ENCODE measurements around the gene VKORC1.

Gene VKORC1

DNA sequence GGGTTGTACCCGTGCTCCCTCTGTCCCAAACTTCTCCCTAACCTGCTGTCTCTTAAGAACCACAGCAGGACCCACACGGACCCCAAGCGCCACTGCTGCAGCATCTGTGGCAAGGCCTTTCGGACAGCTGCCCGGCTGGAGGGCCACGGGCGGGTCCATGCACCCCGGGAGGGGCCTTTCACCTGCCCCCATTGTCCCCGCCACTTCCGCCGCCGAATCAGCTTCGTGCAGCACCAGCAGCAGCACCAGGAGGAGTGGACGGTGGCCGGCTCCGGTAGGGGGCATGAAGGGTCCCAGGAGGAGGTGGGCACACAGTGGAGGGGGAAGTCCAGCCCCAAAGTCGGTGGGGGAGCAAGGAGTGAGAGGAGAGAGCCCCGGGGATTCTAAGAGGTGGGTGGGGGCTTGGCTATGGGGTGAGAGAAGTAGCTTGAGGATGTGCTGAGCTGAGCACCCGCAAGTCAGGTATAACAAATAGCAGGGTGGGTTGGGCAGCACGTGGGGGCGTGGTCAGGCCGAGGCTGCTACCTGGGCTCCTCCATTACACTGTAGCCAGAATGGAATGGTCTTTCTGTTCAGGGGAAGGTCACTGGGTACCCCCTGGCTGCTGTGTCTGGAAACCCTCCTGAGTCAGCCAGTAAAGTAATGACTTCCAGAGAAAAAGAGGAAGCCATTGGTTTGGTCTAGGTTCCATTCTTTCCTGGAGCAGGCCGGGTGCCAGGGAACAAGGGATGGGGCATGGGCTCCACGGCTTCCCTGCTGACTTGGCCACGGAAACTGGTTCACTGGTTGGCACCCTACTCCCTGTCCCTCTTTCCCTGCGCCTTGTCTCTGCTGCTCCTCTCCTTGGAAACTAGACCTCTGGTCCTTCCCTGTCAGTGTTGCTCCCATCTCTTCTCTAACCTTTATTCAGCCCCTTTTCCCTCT is 12.9 kb downstream of the VKORC1 start:
- DNase-seq = no peak

DNA sequence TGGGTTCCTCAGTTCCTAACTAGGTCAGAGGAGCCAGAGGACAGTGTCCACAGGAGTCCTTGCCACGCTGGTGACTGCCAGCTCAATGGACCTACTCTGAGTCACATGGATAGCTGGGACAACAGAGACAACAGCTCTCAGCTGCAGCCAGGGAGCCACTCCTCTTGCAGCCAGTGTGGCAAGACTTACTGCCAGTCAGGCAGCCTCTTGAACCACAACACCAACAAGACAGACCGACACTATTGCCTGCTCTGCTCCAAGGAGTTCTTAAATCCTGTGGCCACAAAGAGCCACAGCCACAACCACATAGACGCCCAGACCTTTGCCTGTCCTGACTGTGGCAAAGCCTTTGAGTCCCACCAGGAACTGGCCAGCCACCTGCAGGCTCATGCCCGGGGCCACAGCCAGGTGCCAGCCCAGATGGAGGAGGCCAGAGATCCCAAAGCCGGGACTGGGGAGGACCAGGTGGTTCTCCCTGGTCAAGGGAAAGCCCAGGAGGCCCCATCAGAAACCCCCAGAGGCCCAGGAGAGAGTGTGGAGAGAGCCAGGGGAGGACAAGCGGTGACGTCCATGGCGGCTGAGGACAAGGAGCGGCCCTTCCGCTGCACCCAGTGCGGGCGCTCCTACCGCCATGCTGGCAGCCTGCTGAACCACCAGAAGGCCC is 13.7 kb downstream of the VKORC1 start:
- DNase-seq = no peak

DNA sequence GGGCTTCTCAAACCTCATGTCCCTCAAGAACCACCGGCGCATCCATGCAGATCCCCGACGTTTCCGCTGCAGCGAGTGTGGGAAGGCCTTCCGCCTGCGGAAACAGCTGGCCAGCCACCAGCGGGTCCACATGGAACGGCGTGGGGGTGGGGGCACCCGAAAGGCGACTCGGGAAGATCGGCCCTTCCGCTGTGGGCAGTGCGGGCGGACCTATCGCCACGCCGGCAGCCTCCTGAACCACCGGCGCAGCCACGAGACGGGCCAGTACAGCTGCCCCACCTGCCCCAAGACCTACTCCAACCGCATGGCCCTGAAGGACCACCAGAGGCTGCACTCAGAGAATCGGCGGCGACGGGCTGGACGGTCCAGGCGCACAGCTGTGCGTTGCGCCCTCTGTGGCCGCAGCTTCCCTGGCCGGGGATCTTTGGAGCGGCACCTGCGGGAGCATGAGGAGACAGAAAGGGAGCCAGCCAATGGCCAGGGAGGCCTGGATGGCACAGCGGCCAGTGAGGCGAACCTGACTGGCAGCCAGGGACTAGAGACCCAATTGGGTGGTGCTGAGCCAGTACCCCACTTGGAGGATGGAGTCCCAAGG is 14.5 kb downstream of the VKORC1 start:
- DNase-seq = no peak

DNA sequence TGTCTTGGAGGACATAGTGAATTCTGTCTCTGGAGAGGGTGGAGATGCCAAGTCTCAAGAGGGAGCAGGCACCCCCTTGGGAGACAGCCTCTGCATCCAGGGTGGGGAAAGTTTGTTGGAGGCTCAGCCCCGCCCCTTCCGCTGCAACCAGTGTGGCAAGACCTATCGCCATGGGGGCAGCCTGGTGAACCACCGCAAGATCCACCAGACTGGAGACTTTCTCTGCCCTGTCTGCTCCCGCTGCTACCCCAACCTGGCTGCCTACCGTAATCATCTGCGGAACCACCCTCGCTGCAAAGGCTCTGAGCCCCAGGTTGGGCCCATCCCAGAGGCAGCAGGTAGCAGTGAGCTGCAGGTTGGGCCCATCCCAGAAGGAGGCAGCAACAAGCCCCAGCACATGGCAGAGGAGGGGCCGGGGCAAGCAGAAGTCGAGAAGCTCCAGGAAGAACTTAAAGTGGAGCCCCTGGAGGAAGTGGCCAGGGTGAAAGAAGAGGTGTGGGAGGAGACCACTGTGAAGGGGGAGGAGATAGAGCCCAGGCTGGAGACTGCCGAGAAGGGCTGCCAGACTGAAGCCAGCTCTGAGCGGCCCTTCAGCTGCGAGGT is 15.2 kb downstream of the VKORC1 start:
- no peak for DNase-seq

DNA sequence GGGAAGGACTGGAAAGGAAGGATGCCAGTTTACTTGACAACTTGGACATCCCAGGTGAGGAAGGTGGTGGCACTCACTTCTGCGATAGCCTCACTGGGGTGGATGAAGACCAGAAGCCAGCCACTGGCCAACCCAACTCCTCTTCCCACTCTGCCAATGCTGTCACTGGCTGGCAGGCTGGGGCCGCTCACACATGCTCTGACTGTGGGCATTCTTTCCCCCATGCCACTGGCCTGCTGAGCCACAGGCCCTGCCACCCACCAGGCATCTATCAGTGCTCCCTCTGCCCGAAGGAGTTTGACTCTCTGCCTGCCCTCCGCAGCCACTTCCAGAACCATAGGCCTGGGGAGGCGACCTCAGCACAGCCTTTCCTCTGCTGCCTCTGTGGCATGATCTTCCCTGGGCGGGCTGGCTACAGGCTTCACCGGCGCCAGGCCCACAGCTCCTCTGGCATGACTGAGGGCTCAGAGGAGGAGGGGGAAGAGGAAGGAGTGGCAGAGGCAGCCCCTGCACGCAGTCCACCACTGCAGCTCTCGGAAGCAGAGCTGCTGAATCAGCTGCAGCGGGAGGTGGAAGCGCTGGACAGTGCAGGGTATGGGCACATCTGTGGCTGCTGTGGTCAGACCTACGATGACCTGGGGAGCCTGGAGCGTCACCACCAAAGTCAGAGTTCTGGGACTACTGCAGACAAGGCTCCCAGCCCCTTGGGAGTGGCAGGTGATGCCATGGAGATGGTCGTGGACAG is 15.8 kb downstream of the VKORC1 start:
- DNase-seq = no peak

DNA sequence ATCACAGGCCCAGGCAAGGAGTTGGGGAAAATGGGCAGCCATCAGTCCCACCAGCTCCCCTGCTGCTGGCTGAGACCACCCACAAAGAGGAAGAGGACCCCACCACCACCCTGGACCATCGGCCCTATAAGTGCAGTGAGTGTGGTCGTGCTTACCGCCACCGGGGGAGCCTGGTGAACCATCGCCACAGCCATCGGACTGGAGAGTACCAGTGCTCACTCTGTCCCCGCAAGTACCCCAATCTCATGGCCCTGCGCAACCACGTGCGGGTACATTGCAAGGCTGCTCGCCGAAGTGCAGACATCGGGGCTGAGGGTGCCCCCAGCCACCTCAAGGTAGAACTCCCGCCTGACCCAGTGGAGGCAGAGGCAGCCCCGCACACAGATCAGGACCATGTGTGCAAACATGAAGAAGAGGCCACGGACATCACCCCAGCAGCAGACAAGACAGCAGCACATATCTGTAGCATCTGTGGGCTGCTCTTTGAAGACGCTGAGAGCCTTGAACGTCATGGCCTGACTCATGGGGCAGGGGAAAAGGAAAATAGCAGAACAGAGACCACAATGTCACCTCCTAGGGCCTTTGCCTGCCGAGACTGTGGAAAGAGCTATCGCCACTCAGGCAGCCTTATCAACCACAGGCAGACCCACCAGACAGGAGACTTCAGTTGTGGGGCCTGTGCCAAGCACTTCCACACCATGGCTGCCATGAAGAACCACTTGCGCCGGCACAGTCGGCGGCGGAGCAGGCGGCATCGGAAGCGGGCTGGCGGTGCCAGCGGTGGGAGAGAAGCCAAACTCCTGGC is 16.8 kb downstream of the VKORC1 start:
- DNase-seq = no peak

DNA sequence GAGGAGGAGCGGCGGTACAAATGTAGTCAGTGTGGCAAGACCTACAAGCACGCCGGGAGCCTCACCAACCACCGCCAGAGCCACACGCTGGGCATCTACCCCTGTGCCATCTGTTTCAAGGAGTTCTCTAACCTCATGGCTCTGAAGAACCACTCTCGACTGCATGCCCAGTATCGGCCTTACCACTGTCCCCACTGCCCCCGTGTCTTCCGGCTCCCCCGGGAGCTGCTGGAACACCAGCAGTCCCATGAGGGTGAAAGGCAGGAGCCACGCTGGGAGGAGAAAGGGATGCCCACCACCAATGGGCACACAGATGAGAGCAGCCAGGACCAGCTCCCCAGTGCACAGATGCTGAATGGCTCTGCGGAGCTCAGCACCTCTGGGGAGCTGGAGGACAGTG is 17.6 kb downstream of the VKORC1 start:
- no peak for DNase-seq

DNA sequence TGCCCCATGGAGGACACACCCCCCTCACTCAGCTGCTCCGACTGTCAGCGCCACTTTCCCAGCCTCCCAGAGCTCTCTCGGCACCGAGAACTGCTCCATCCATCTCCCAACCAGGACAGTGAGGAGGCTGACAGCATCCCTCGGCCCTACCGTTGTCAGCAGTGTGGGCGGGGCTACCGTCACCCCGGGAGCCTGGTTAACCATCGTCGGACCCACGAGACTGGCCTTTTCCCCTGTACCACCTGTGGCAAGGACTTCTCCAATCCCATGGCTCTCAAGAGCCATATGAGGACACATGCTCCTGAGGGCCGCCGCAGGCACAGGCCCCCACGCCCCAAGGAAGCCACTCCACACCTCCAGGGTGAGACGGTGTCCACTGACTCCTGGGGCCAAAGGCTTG is 18.3 kb downstream of the VKORC1 start:
- DNase-seq = no peak

DNA sequence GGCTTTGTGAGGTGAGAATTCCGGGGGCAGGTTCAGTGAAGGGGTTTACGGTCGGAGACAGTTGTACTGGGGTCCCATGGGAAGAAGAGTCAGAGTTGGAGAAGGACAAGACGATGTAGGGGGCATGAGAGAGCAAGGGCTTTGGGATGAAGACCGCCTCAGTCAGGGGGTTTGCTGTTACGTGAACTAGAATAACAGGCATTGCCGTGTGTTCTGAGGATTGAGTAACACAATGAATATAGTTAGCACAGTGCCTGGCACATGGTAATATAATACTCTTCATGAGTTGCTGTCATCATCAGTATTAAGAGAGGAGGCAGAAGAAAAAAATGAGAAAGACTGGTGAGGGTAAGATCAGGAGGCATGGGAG is 19.8 kb downstream of the VKORC1 start:
- no peak for DNase-seq

DNA sequence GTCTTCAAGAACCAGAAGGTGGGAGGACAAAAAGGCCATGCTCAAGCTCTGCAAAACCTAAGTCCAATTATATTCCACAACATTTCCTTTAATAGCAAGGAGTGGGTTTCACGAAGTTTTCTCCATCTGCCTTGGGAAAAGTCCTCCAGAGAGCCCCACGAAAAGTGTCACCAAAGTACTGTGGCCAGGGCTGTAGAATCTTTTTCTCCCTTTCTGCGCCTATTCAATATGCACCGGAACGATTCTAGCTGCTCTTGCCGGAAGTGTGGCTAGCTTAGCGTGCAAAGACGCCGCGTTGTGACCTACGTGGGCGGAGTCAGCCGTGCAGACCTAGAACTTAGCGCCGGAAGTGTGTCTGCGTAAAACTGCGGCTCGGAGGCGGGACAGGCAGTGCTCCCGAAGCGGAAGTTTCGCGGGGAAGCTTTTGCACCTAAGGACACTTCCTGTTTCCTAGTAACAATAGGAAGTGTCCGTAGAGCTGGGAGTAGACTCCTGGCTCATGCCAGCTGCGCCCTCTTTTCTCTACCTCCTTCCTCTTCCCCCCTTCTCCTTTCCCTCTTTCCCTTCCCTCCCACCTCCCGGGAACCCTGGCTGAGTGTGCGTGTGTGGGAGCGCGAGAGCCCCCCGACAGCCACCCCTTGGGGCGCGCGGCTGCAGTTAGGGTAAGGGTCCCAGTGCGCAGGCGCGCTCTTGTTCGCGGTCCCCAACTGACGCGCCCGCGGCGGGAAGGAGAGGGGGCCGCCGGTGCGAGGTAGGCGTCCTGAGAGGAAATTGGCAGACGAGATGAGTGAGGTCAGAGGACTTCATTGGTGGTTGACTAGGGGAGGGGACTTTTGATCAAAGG is 20.4 kb downstream of the VKORC1 start, which contains the start of the genes ZNF646 and ZNF668:
Gene ZNF646 (plus strand): TSS at position 453 of the 844 bp plus-strand sequence. CDS start 1,903 bp downstream, outside the sequence.
Gene ZNF668 (minus strand): TSS at position 271 of the 844 bp plus-strand sequence. CDS start 9,781 bp downstream, outside the sequence.
- peak; percentile 98 for DNase-seq

DNA sequence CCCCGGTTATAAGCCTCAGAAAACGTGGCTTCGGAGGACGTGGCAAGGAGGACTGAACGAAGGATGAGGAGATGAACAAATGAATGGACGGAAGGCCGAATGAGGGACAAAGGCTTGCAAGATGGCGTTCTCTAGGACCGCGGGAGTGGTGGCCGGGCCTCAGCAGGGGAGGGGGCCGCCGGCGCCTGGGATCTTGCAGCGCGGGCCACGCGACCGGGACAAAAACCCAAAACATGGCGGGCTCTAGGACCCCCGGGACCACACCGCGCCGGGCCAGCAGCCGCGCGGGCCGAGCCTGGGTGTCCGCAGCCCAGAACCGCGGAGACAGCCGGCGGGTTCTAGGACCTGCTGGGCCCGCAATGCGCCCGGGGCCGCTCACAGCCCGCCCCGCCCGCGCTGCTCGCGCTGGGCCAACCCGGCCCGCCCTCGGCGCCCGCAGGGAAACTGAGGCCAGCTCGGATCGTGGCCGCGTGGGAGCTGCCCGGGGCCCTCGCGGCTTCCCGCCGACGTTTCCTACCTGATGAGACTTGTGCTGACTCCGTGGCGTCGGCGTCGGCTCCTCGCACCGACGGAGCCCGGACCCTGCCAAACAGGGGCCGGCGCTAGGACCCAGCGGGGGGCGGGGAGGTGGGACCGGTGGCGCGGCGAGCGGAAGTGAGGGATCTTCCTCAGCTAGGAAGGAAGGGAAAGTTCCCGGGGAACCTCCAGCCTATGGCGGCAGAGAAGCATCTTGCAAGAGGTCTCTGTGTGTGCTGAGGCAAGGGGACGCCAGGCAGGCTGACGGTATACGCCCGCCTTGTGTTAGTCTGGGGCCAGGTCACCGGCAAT is 21.2 kb downstream of the VKORC1 start:
- peak; percentile 83 for DNase-seq

DNA sequence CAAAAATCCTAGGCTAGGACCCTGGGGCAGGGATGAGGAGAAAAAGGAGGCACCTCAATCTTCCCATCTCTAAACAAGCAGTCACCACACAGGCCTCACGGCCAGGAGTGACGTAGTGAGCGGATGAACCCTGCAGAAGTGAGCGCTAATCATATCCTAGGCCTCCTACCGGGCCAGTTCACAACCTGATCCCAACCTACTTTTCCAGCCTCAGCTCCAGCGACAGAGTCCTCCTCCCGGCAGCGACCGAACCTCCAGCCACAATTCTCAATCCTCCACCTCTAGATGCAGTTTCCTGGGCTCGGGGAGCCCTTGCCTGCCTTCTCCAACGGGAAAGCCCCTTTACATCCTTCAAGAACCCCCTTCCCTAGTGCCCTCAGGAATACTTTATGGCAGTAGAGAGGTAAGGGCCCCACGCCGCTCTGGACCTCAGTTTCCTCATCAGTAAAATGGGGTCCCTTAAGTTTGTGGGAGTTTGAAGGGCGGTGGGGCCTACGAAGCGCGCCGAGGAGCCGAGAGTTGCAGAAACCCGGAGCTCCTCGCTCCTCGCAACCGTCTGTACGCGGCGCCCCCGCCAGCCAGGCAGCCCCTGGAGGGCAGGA is 22.0 kb downstream of the VKORC1 start:
- DNase-seq = no peak

DNA sequence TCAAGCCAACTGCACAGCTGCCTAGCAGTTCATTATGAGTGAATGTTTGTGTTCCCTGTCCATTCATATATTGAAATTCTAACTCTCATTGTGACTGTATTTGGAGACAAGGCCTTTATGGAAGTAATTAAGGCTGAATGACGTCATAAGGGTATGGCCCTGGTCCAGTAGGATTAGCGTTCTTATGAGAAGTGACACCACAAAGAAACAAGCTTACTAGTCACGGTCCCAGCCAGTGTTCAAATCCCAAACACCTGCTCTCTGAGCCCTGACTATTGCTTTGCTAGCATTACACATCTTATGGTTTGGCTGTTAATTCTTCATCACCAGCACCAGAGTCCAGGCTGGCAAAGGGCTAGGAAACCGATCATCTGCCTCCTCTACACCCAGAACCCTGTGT is 22.7 kb downstream of the VKORC1 start:
- no peak for DNase-seq

DNA sequence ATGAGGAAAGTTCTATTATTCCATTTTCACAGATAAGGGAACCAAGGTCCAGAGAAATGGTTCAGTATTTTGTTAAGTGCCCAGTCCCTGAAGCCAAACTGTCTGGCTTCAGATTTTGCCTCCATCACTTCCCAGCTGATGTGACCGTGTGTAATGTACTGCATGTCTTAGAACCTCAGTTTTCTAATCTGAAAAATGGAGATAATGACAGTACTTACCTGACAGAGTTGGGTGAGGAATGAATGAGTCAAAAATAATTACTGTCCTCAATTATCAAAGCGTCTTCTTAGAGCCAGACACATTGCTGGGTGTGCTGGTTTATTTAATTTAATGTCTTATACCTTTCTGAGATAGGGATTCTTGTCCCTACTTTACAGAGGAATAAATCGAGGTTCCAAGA is 27.3 kb downstream of the VKORC1 start:
- DNase-seq = no peak

DNA sequence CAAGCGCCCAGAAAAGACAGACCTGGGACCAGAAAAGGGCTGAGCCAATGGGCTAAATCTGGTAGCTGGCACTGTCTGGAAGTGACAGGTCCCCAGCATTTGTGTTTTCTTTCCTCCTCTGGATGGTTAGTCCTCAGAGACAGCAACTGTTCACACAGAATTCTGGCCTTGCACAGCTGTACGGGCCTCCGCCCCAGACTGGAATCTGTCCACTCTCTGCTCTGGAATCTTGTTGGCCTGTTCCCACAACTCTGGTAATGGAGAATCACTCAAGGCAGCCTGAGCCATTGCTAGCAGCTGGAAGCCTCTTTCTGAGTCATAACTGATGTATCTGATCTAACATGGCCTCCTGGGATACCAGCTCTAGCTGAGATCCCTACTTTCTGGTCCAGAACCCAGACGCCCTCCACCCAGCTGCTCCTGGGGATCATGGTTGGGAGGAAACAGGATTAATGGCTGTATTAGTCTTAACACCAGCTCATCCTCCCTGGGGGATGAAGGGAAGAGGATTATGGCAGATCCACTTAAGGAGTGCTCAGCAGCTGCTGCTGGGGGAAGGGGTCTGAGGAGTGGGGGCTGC is 29.6 kb downstream of the VKORC1 start:
- no peak for DNase-seq

DNA sequence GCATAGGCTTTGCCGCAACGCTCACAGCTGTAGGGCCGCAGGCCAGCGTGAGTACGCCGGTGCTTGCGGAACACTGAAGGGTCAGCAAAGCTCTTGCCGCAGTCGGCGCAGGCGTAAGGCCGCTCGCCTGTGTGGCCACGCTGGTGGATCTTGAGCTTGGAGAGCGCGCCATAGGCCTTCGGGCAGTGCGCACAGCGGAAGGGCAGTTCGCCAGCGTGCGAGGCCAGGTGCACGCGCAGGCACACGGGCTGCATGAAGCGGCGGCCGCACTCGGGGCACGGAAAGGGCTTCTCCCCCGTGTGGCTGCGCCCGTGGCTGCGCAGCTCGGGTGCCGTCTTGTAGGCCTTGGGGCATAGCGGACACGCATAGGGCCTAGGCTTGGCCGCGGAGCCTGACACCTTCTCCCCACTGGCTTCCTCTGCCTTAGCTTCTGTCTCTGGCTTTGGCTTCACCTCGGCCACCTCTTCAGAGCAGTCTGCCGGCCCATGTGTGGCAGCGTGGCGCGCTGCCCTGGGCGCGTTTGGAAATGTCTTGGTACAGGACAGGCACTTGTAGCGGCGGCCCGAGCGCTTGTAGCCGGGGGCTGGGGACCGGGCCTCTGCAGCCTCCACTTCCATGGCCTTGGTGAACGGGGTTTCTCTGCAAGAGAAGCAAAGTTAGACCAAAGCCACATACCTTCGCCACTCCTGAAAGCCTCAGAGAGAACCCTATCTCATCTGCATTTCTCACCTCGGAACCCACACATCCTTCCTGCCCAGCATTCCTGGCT is 30.6 kb downstream of the VKORC1 start:
- peak; percentile 22 for DNase-seq

DNA sequence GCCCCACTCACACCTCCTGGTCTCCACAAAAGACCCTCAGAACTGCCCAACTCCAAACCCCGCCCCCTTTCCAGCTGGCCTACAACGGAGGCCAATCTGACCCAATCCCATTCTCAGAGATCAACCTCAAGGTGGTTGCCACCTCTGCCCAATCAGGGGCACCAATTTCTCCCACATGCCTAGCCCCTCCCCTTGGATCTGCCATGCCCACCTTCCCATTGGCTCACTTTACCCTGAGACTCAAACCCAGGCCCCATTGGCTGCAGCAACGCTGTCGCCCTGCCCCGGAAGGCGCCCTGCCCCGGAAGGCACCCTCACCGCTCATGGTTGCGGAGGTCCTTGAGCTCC is 31.1 kb downstream of the VKORC1 start:
- no peak for DNase-seq

DNA sequence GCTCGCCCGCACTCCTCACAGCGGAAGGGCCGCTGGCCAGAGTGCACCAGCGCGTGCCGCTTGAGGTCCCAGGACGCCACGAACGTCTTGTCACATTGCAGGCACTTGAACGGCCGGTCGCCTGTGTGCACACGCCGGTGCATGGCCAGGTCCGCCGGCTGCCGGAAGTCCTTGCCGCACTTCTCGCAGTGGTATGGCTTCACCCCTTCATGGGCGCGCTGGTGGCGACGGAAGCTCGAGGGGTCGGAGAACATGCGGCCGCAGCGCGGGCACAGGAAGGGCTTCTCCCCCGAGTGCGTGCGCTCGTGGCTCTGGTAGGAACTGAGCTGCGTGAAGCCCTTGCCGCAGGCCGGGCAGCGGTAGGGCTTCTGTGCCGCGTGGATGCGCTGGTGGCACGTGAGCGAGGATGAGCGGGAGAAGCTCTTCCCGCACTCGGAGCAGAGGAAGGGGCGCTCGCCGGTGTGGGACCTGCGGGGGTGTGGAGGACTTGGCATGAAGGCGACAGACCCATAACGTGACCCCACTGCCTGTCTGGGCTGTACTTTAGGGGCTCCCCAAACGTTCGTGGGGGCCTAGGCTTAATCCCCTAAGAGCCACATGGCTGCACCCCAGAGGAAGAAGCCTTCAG is 32.7 kb downstream of the VKORC1 start:
- DNase-seq = no peak
